Stomach (tissue), 9 donors: ENCODE data around the gene PPP1R9A. TPM values are rescaled to one million over a fixed set of nuclear protein-coding genes. Genes with fewer than 3 reads are reported as not detected.

Experiments
- DNase-seq, 2 donors: peaks; one replicate each; pipeline versions ENCODE4 v3.0.0 to v3.0.0-alpha.2; 2013 to 2019
- H3K27ac ChIP-seq, 5 donors: fragments of 200-600 bp in 4 of 5; sonication (generic) in 4 of 5; one replicate each; pipeline ENCODE4 v1.5.1; 2013 to 2019; ENCODE audit warnings: mild to moderate bottlenecking in 1 of 5, moderate library complexity in 1 of 5
- H3K27me3 ChIP-seq, 3 donors: fragments of 200-600 bp; sonication (generic); one replicate each; pipeline ENCODE4 v1.5.1; 2017 to 2019; ENCODE audit warnings: mixed run types in 1 of 3
- H3K36me3 ChIP-seq, 4 donors: fragments of 200-600 bp; sonication (generic); 1 replicate in 3 of 4; 2 replicates in 1 of 4; pipeline ENCODE4 v1.5.1; 2016 to 2019
- H3K4me1 ChIP-seq, 4 donors: fragments of 200-600 bp; sonication (generic); one replicate each; pipeline ENCODE4 v1.5.1; 2016 to 2019
- H3K4me3 ChIP-seq, 4 donors: fragments of 200-600 bp; sonication (generic) in 3 of 4; one replicate each; pipeline ENCODE4 v1.5.1; 2016 to 2019; ENCODE audit warnings: mild to moderate bottlenecking in 1 of 4
- H3K9me3 ChIP-seq, 4 donors: fragments of 200-600 bp; sonication (generic); one replicate each; pipeline ENCODE4 v1.5.1; 2016 to 2019
- CTCF ChIP-seq, 7 experiments: fragments of 450-650 bp in 4 of 7; fragments of 200-600 bp in 3 of 7; sonication (generic) in 3 of 7; IDR thresholded peaks; one replicate each; pipeline ENCODE4 v1.5.1; 2016 to 2019; ENCODE audit warnings: antibody characterized with exemption in 7 of 7, control low read depth in 2 of 7, mild to moderate bottlenecking in 1 of 7
- EP300 ChIP-seq: sonication (generic); formaldehyde crosslinking; IDR thresholded peaks from one replicate; pipeline ENCODE4 v1.6.1; 2017; ENCODE audit warnings: antibody characterized with exemption
- POLR2A ChIP-seq, 4 donors: fragments of 450-650 bp; IDR thresholded peaks; one replicate each; pipeline ENCODE4 v1.6.1; 2016; ENCODE audit warnings: antibody characterized with exemption in 4 of 4, control low read depth in 2 of 4, mild to moderate bottlenecking in 1 of 4, moderate library complexity in 1 of 4
- POLR2AphosphoS5 ChIP-seq, 3 donors: sonication (generic); formaldehyde crosslinking; IDR thresholded peaks; one replicate each; pipeline ENCODE4 v1.6.1; 2016; ENCODE audit warnings: antibody characterized with exemption in 3 of 3
- WGBS, 5 donors: extraction: QIAGEN DNeasy Blood & Tissue Kit in 3 of 5; methylation state at CpG; one replicate each; pipeline versions ENCODE4 v1.1.5 to v1.1.7; 2013 to 2018; 5-methylcytosine and 5-hydroxymethylcytosine counted together
- intact Hi-C: fragments of 100-400 bp; cut with DNase I; formaldehyde crosslinking; loops from one replicate; pipeline ENCODE4 v1.15.1; 2023; ENCODE audit warnings: low total_unique reads
- polyA plus RNA-seq, 3 donors: library from polyadenylated mRNA; stranded (reverse); fragments of 200-250 nt; gene quantifications; one replicate each; pipeline ENCODE4 v1.2.3, GENCODE V29; 2013
- total RNA-seq, 5 donors: library from RNA; depleted of rRNA; stranded (reverse); fragments of >200 nt; gene quantifications; one replicate each; pipeline versions ENCODE4 v1.1.0 to v1.2.3, GENCODE V29; 2014 to 2016
- donor health status: healthy with polysubstance abuse.
- donor health status: Bipolar disorder and iron deficiency.
- donor health status: healthy.

The PPP1R9A gene
- total and polyA plus RNA-seq, 8 donors = 1.4 to 37.1 (median 12.5) TPM

- 69 to 86% (median 83%) methylated on average over 2 of the region's 2 CpGs for WGBS, 5 donors
- H3K27ac ChIP-seq = no peak overlapping the region
- peaks cover 0 to 9% (median 0%) of the 10 kb centered on the region in 4 donors for H3K9me3 ChIP-seq
- peaks cover 0 to 22% (median 4%) of the 10 kb centered on the region in 4 donors for H3K36me3 ChIP-seq
- H3K4me3 ChIP-seq = no peak overlapping the region
- DNase-seq = no peak
- no peak for TF ChIP-seq CTCF (IDR thresholded peaks at IDR 0.05)
- TF ChIP-seq EP300 = no peak
- TF ChIP-seq POLR2AphosphoS5 (IDR thresholded peaks at IDR 0.05) = no peak
- TF ChIP-seq POLR2A (IDR thresholded peaks at IDR 0.05) = no peak
- no peaks in the 10 kb centered on the region for H3K27me3 ChIP-seq
- intact Hi-C loops = no loop called here
- H3K4me1 ChIP-seq = no peaks in the 10 kb centered on the region
Observed at GRCh38 chr7:95225301-95225700, 317.9 kb downstream of the PPP1R9A start.

GRCh38 chr7:95229301-95229700 is 321.9 kb downstream of the PPP1R9A start:
- no peak for DNase-seq
- peaks cover 0 to 22% (median 4%) of the 10 kb centered on the region in 4 donors for H3K36me3 ChIP-seq
- 84 to 95% (median 93%) methylated on average over 5 of the region's 5 CpGs for WGBS, 5 donors

GRCh38 chr7:95238252-95238943 is 331.0 kb downstream of the PPP1R9A start:
- 57 to 83% (median 81%) methylated on average over 3 of the region's 3 CpGs for WGBS, 5 donors
- no peaks in the 10 kb centered on the region for H3K27me3 ChIP-seq
- TF ChIP-seq POLR2A (IDR thresholded peaks at IDR 0.05) (no peak), POLR2AphosphoS5 (IDR thresholded peaks at IDR 0.05) (no peak), CTCF (IDR thresholded peaks at IDR 0.05) (no peak), EP300 (no peak)
- intact Hi-C loops = no loop called here
- no peak overlapping the region for H3K4me3 ChIP-seq
- no peak overlapping the region for H3K27ac ChIP-seq
- no peaks in the 10 kb centered on the region for H3K36me3 ChIP-seq
- no peak for DNase-seq
- H3K9me3 ChIP-seq = no peaks in the 10 kb centered on the region
- H3K4me1 ChIP-seq = no peaks in the 10 kb centered on the region

More at GRCh38 chr7:95229301-95229700, 321.9 kb downstream of the PPP1R9A start:
- TF ChIP-seq EP300 = no peak
- TF ChIP-seq POLR2A (IDR thresholded peaks at IDR 0.05) = no peak
- no peak for TF ChIP-seq CTCF (IDR thresholded peaks at IDR 0.05)
- no peak for TF ChIP-seq POLR2AphosphoS5 (IDR thresholded peaks at IDR 0.05)
- Histone ChIP-seq H3K27me3 (no peaks in the 10 kb centered on the region), H3K27ac (no peak overlapping the region), H3K4me3 (no peak overlapping the region), H3K9me3 (peaks cover 0 to 9% (median 0%) of the 10 kb centered on the region in 4 donors), H3K4me1 (no peaks in the 10 kb centered on the region)
- intact Hi-C loops = no loop called here

GRCh38 chr7:95240921-95241320 is 333.5 kb downstream of the PPP1R9A start:
- no peaks in the 10 kb centered on the region for H3K4me1 ChIP-seq
- no peak for DNase-seq
- no peak overlapping the region for H3K4me3 ChIP-seq
- no peak for TF ChIP-seq EP300
- TF ChIP-seq CTCF (IDR thresholded peaks at IDR 0.05) = no peak
- no peak for TF ChIP-seq POLR2AphosphoS5 (IDR thresholded peaks at IDR 0.05)
- no peak for TF ChIP-seq POLR2A (IDR thresholded peaks at IDR 0.05)
- H3K9me3 ChIP-seq = no peaks in the 10 kb centered on the region
- H3K36me3 ChIP-seq = no peaks in the 10 kb centered on the region
- intact Hi-C loops = no loop called here
- H3K27me3 ChIP-seq = no peaks in the 10 kb centered on the region
- H3K27ac ChIP-seq = no peak overlapping the region
- WGBS, 5 donors = 67 to 80% (median 70%) methylated on average over 1 of the region's 1 CpG
